Upper lobe of left lung (tissue), 6 donors: ENCODE results near the gene SH2D3A. TPM values are rescaled to one million over a fixed set of nuclear protein-coding genes. Genes with fewer than 3 reads are reported as not detected.

Experiments
- ATAC-seq, 2 donors: fragments of 200-7000 bp; cut with Tn5 transposase; one replicate each; pipeline ENCODE4 v1.9.1; 2022; ENCODE audit warnings: mild to moderate bottlenecking in 2 of 2, moderate library complexity in 2 of 2; ENCODE audit not compliant: low FRiP score in 2 of 2
- DNase-seq, 2 donors: peaks; one replicate each; pipeline ENCODE4 v3.0.0-alpha.2; 2019 to 2020
- H3K27ac ChIP-seq, 4 donors: fragments of 200-600 bp; sonication (generic); one replicate each; pipeline ENCODE4 v1.5.1; 2016 to 2019
- H3K27me3 ChIP-seq, 4 donors: fragments of 200-600 bp; sonication (generic); one replicate each; pipeline ENCODE4 v1.5.1; 2017 to 2019
- H3K36me3 ChIP-seq, 4 donors: fragments of 200-600 bp; sonication (generic); one replicate each; pipeline ENCODE4 v1.5.1; 2016 to 2019
- H3K4me1 ChIP-seq, 4 donors: fragments of 200-600 bp; sonication (generic); one replicate each; pipeline ENCODE4 v1.5.1; 2018 to 2019
- H3K4me3 ChIP-seq, 4 donors: fragments of 200-600 bp; sonication (generic); one replicate each; pipeline ENCODE4 v1.5.1; 2017 to 2019; ENCODE audit warnings: mild to moderate bottlenecking in 2 of 4, moderate library complexity in 1 of 4
- H3K9me3 ChIP-seq, 4 donors: fragments of 200-600 bp; sonication (generic); one replicate each; pipeline ENCODE4 v1.5.1; 2018 to 2019
- EP300 ChIP-seq, 4 donors: sonication (generic); formaldehyde crosslinking; IDR thresholded peaks; one replicate each; pipeline ENCODE4 v1.5.1; 2017; ENCODE audit warnings: antibody characterized with exemption in 4 of 4, control low read depth in 2 of 4
- POLR2A ChIP-seq, 4 donors: fragments of 450-650 bp; IDR thresholded peaks; one replicate each; pipeline ENCODE4 v1.5.1; 2016 to 2017; ENCODE audit warnings: antibody characterized with exemption in 4 of 4, mild to moderate bottlenecking in 2 of 4
- POLR2AphosphoS5 ChIP-seq, 2 donors: sonication (generic); formaldehyde crosslinking; IDR thresholded peaks; one replicate each; pipeline ENCODE4 v1.5.1; 2017; ENCODE audit warnings: antibody characterized with exemption in 2 of 2
- WGBS, 2 donors: methylation state at CpG; one replicate each; pipeline ENCODE4 v1.1.5; 2017 to 2018; 5-methylcytosine and 5-hydroxymethylcytosine counted together
- total RNA-seq, 6 donors: library from RNA; depleted of rRNA in 4 of 6; stranded (reverse); fragments of >200 nt in 4 of 6; gene quantifications; one replicate each; pipeline versions ENCODE4 v1.1.0 to v1.2.1, GENCODE V29; 2016 to 2021
- TF ChIP-seq, protein P1 (sequence below), 6 experiments: fragments of 450-650 bp in 4 of 6; fragments of 200-600 bp in 2 of 6; sonication (generic) in 2 of 6; IDR thresholded peaks; one replicate each; pipeline ENCODE4 v1.5.1; 2016 to 2019; ENCODE audit warnings: antibody characterized with exemption in 6 of 6
- donor health status: DM: no; HTN: no; CAD: no; lungs with moderate emphysema.
- donor health status: DM: no; HTN: yes; CAD: no; lungs with severe emphysema.

Gene SH2D3A
- 100 to 1,000 TPM in 1 of 6 donors, 10 to 100 TPM in 5; 24.9 to 109 (median 35.8) TPM for total RNA-seq

- Histone ChIP-seq H3K27me3 (no peaks in the 10 kb centered on the region), H3K36me3 (no peaks in the 10 kb centered on the region), H3K9me3 (no peaks in the 10 kb centered on the region), H3K4me3 (peak within 1 kb of the TSS; percentile 24 to 56 (median 52)), H3K4me1 (peaks cover 12 to 26% (median 21%) of the 10 kb centered on the region in 4 donors), H3K27ac (peak within 1 kb of the TSS; percentile 69 to 87 (median 76))
- DNase-seq (peak; percentile 96 to 97), ATAC-seq (peak; percentile 83 to 95)
- TF ChIP-seq, protein P1, sequence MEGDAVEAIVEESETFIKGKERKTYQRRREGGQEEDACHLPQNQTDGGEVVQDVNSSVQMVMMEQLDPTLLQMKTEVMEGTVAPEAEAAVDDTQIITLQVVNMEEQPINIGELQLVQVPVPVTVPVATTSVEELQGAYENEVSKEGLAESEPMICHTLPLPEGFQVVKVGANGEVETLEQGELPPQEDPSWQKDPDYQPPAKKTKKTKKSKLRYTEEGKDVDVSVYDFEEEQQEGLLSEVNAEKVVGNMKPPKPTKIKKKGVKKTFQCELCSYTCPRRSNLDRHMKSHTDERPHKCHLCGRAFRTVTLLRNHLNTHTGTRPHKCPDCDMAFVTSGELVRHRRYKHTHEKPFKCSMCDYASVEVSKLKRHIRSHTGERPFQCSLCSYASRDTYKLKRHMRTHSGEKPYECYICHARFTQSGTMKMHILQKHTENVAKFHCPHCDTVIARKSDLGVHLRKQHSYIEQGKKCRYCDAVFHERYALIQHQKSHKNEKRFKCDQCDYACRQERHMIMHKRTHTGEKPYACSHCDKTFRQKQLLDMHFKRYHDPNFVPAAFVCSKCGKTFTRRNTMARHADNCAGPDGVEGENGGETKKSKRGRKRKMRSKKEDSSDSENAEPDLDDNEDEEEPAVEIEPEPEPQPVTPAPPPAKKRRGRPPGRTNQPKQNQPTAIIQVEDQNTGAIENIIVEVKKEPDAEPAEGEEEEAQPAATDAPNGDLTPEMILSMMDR (IDR thresholded peaks at IDR 0.05), result peak in 2 of 6 experiments; percentile 13 to 29
- TF ChIP-seq EP300 (IDR thresholded peaks at IDR 0.05) (peak in 1 of 4 donors; percentile 36), POLR2AphosphoS5 (IDR thresholded peaks at IDR 0.05) (peak in 1 of 2 donors; percentile 24), POLR2A (IDR thresholded peaks at IDR 0.05) (peak in 1 of 4 donors; percentile 82)
- 1 to 3% methylated on average over 35 of the region's 47 CpGs for WGBS, 2 donors
These were observed at the start of gene SH2D3A for GRCh38 chr19:6767357-6768235. SH2D3A (minus strand) TSS chr19:6767435; CDS start chr19:6763748, 3,687 bp downstream.

- no peaks in the 10 kb centered on the region for H3K36me3 ChIP-seq
- whole genome bisulfite sequencing, 2 donors, result 93 to 95% methylated on average over 4 of the region's 4 CpGs
These were observed 46.4 kb upstream of the SH2D3A start for GRCh38 chr19:6813659-6814058.

GRCh38 chr19:6812612-6813011, 45.4 kb upstream of the SH2D3A start:
- Histone ChIP-seq H3K27ac (no peak overlapping the region), H3K4me3 (no peak overlapping the region), H3K36me3 (no peaks in the 10 kb centered on the region), H3K4me1 (no peaks in the 10 kb centered on the region), H3K9me3 (peaks cover 0 to 4% (median 0%) of the 10 kb centered on the region in 4 donors), H3K27me3 (no peaks in the 10 kb centered on the region)
- TF ChIP-seq, protein P1 (IDR thresholded peaks at IDR 0.05), result no peak
- TF ChIP-seq POLR2AphosphoS5 (IDR thresholded peaks at IDR 0.05) (no peak), EP300 (IDR thresholded peaks at IDR 0.05) (no peak), POLR2A (IDR thresholded peaks at IDR 0.05) (no peak)
- ATAC-seq (no peak), DNase-seq (no peak)
- 89 to 96% methylated on average over 2 of the region's 2 CpGs for WGBS, 2 donors

More at GRCh38 chr19:6813659-6814058, 46.4 kb upstream of the SH2D3A start:
- Histone ChIP-seq H3K4me3 (no peak overlapping the region), H3K9me3 (peaks cover 0 to under 1% (median 0%) of the 10 kb centered on the region in 4 donors), H3K27ac (no peak overlapping the region), H3K4me1 (no peaks in the 10 kb centered on the region), H3K27me3 (no peaks in the 10 kb centered on the region)
- ATAC-seq, result no peak
- no peak for TF ChIP-seq POLR2AphosphoS5 (IDR thresholded peaks at IDR 0.05)
- DNase-seq, result no peak

DNA sequence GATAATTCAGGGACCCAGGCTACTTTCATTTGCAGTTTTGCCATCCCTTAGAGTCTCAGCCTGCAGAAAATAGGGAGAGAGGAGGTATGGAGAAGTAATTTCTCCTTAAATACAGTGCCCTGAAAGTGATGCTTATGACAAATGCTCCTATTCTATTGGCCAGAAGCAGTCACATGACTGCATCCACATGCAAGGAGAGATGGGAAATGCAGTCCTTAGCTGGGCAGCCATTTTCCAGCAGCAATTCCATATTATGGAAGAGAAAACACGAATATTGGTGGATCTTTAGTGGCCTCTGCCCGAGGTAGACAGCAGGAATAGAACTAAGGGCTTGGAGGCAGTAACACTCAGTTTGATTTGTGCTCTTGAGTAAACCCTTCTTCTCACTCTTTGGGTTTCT, 44.7 kb upstream of the SH2D3A start:
- ATAC-seq, result no peak
- DNase-seq, result no peak
- WGBS, 2 donors, result 53 to 64% methylated on average over 2 of the region's 2 CpGs

DNA sequence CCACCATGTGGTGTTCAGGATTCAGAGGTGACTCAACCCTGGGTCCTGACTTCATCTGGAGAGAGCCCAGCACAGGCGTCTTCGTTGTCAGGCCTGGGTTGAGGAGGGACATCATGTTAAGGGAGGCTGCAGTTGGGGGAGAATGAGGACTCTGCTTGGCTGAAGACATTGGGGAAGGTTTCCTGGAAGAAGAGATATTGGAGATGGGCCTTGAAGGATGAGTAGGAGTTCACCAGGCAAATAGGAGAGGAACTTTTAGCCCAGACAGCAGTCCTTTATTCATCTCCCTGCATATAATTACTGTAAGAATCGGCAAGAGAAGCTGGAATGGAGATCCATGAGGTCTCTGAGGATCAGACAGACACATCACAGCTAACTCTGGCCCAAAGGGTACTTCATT, 44.1 kb upstream of the SH2D3A start:
- H3K36me3 ChIP-seq, result no peaks in the 10 kb centered on the region
- TF ChIP-seq POLR2A (IDR thresholded peaks at IDR 0.05), result no peak
- TF ChIP-seq POLR2AphosphoS5 (IDR thresholded peaks at IDR 0.05), result no peak
- TF ChIP-seq, protein P1 (IDR thresholded peaks at IDR 0.05), result no peak
- no peak for TF ChIP-seq EP300 (IDR thresholded peaks at IDR 0.05)
- H3K4me1 ChIP-seq, result no peaks in the 10 kb centered on the region
- DNase-seq (no peak), ATAC-seq (no peak)
- H3K4me3 ChIP-seq, result no peak overlapping the region
- 97 to 98% methylated on average over 3 of the region's 3 CpGs for WGBS, 2 donors
- no peaks in the 10 kb centered on the region for H3K27me3 ChIP-seq
- H3K27ac ChIP-seq, result no peak overlapping the region
- H3K9me3 ChIP-seq, result peaks cover 0 to 4% (median 0%) of the 10 kb centered on the region in 4 donors

More for the DNA sequence above, 44.7 kb upstream of the SH2D3A start:
- H3K4me3 ChIP-seq, result no peak overlapping the region
- H3K27ac ChIP-seq, result no peak overlapping the region
- TF ChIP-seq EP300 (IDR thresholded peaks at IDR 0.05), result no peak
- TF ChIP-seq, protein P1 (IDR thresholded peaks at IDR 0.05), result no peak
- TF ChIP-seq POLR2AphosphoS5 (IDR thresholded peaks at IDR 0.05), result no peak
- no peak for TF ChIP-seq POLR2A (IDR thresholded peaks at IDR 0.05)
- no peaks in the 10 kb centered on the region for H3K4me1 ChIP-seq
- no peaks in the 10 kb centered on the region for H3K36me3 ChIP-seq
- no peaks in the 10 kb centered on the region for H3K27me3 ChIP-seq
- H3K9me3 ChIP-seq, result peaks cover 0 to 4% (median 0%) of the 10 kb centered on the region in 4 donors
